Ishikawa (cell line): ENCODE results near the gene BPIFA3.

ENCODE experiments used
- CEBPB ChIP-seq: IDR thresholded peaks from 2 replicates; pipeline ENCODE4 v1.6.1; 2012
- CREB1 ChIP-seq: IDR thresholded peaks from 2 replicates; pipeline ENCODE4 v1.6.1; 2012; ENCODE audit warnings: low read depth
- EGR1 ChIP-seq: IDR thresholded peaks from 2 replicates; pipeline ENCODE4 v1.6.1; 2012
- EP300 ChIP-seq: IDR thresholded peaks from 2 replicates; pipeline ENCODE4 v1.6.1; 2012; ENCODE audit warnings: borderline replicate concordance
- FOXM1 ChIP-seq: IDR thresholded peaks from 2 replicates; pipeline ENCODE4 v1.6.1; 2012; ENCODE audit warnings: low read depth, borderline replicate concordance
- MAX ChIP-seq: IDR thresholded peaks from 2 replicates; pipeline ENCODE4 v1.6.1; 2012
- NFIC ChIP-seq: IDR thresholded peaks from 2 replicates; pipeline ENCODE4 v1.6.1; 2012
- RAD21 ChIP-seq: IDR thresholded peaks from 2 replicates; pipeline ENCODE4 v1.6.1; 2012; ENCODE audit warnings: low read depth
- REST ChIP-seq: IDR thresholded peaks from 2 replicates; pipeline ENCODE4 v1.6.1; 2012; ENCODE audit warnings: low read depth, mild to moderate bottlenecking
- TAF1 ChIP-seq: IDR thresholded peaks from 2 replicates; pipeline ENCODE4 v1.6.1; 2012; ENCODE audit warnings: low read depth, mild to moderate bottlenecking
- TCF12 ChIP-seq: IDR thresholded peaks from 2 replicates; pipeline ENCODE4 v1.6.1; 2012; ENCODE audit warnings: low read depth
- TEAD4 ChIP-seq: IDR thresholded peaks from 2 replicates; pipeline ENCODE4 v1.6.1; 2012
- USF1 ChIP-seq: IDR thresholded peaks from 2 replicates; pipeline ENCODE4 v1.6.1; 2012
- YY1 ChIP-seq: IDR thresholded peaks from 2 replicates; pipeline ENCODE4 v1.6.1; 2012; ENCODE audit warnings: low read depth
- ZBTB7A ChIP-seq: IDR thresholded peaks from 2 replicates; pipeline ENCODE4 v1.6.1; 2012; ENCODE audit warnings: low read depth

BPIFA3 gene

GRCh38 chr20:33272155-33272873 lies 55.2 kb downstream of the BPIFA3 start:
- TF ChIP-seq CEBPB (no peak), TCF12 (no peak), TAF1 (no peak), USF1 (no peak), CREB1 (no peak), TEAD4 (no peak), REST (no peak), YY1 (no peak), NFIC (no peak), ZBTB7A (no peak), EGR1 (no peak), RAD21 (no peak)

- TF ChIP-seq CREB1, result no peak
- TF ChIP-seq TAF1, result no peak
- TF ChIP-seq REST, result no peak
- no peak for TF ChIP-seq FOXM1
- no peak for TF ChIP-seq CEBPB
- TF ChIP-seq ZBTB7A, result no peak
- TF ChIP-seq TEAD4, result no peak
Measured at GRCh38 chr20:33273117-33273851, 56.1 kb downstream of the BPIFA3 start.

- TF ChIP-seq ZBTB7A (no peak), USF1 (no peak), EP300 (no peak), EGR1 (no peak), MAX (no peak), TCF12 (no peak)
Measured at GRCh38 chr20:33275215-33275614, 58.1 kb downstream of the BPIFA3 start.

- TF ChIP-seq EP300, result no peak
- no peak for TF ChIP-seq USF1
- TF ChIP-seq RAD21, result no peak
- TF ChIP-seq YY1, result no peak
- no peak for TF ChIP-seq CEBPB
- TF ChIP-seq FOXM1, result no peak
- TF ChIP-seq CREB1, result no peak
- no peak for TF ChIP-seq TEAD4
- TF ChIP-seq TAF1, result no peak
- TF ChIP-seq EGR1, result no peak
- no peak for TF ChIP-seq NFIC
- TF ChIP-seq REST, result no peak
Measured at GRCh38 chr20:33275871-33276270, 58.7 kb downstream of the BPIFA3 start.
